HG02759 (cell line): ENCODE measurements around the gene FAM162A.

Experiments used
- ATAC-seq: cut with Tn5 transposase; IDR thresholded peaks from one replicate; pipeline ENCODE4 v1.9.1; 2021; ENCODE audit warnings: mild to moderate bottlenecking, moderate library complexity; ENCODE audit not compliant: unreplicated experiment

The FAM162A gene

DNA sequence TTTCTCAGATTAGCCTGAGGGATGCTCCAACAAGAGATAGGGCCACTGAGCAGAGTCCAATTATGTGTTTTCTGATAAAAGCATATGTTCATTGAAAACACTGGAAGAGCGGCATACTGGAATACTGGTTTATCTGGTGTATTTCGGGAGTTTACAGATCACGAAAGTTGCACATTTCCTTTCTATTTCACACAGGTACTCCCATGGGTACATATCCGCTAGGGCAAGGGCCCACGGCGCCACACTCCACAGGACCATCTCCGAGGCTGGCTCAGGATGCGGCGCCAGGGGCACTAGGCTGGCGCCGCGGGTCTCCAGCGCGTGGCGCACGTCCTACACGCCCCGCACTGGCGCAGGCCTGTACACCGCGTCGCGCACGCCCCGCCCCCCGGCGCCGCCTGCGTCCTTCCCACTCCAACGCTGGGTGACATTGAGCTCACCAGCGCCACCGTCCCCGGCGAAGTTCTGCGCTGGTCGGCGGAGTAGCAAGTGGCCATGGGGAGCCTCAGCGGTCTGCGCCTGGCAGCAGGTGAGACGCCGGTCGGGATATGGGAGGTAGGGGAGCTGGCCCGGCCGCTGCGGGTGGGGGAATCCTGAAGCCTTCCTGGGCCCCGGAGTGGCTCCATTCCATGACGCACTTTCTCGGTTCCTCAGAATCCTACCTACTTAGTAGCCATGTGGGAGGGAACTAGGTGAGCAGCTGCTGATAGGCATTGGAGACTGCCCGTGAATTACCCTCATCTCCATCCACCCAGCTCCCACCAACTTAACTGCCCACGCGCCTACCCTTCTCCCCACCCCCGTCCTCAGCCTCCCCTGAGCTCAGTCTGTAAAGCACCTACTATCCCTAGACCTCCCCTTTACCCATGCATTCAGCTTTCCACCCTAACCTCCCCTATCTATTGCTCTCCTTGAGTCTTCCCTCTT, at the start of gene FAM162A:
TSS of gene FAM162A (plus strand) at position 412 of the 927 bp plus-strand sequence. CDS start at position 496, 84 bp downstream.
- ATAC-seq = peak; percentile 94

GRCh38 chr3:122342803-122343202, 41.2 kb upstream of the FAM162A start:
- no peak for ATAC-seq

- ATAC-seq = no peak
Measured at GRCh38 chr3:122343654-122344053, 40.3 kb upstream of the FAM162A start.

DNA sequence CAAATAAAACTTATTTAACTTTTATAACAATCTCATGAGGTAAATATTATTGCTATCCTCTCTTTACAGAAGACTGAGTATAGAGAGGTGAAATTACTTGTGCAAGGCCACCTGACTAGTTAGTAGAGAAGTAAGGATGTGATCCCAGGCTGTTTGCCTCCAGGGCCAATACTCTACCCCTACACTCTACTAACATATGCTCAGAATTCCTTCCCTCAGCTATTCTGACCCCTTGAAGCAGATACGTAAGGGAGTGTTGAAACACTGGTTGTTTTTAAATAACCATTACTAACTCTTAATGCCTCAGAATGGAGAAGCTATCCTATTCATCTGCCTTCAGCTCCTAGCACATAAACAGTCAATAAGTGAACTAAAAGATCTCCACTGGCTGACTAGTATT, 34.8 kb upstream of the FAM162A start:
- ATAC-seq = no peak

DNA sequence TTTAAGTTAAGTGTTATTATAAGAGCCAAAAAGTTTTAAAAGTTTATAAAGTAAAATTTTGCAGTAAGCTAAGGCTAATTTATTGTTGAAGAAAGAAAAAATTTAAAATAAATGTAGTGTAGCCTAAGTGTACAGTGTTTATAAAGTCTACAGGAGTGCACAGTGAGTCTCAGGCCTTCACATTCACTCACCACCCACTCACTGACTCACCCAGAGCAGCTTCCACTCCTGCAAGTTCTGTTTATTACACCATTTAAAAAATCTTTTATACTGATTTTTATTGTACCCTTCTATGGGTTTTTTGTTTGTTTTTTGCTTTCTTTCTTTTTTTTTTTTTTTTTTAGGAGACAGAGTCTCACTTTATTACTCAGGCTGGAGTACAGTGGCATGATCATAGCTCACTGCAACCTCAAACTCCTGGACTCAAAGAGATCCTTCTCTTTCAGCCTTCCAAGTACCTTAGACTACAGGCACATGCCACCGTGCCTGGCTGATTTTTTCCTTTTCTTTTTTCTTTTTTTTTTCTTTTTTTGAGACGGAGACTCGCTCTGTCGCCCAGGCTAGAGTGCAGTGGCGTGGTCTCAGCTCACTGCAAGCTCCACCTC, 33.1 kb upstream of the FAM162A start:
- no peak for ATAC-seq

GRCh38 chr3:122351612-122352011, 32.4 kb upstream of the FAM162A start:
- ATAC-seq = no peak

DNA sequence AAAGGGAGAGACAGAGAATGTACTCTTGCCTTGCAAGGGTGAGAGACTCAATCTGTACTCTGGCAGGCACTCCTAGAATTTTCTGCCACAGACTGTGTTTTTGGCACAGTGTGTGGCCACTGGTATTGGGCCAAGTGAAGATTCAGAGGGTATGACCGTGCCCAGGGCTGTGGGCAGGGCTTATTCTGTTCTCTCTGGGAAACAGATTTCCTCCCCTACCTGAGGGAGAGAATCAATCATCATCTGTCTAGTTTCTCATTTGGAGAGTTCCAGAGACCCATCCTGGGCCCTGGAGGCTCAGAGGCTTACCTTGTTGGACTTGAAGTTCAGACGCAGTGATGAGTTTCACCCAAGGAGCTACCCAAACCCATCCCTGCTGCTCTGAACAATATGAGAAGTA, 30.8 kb upstream of the FAM162A start:
- ATAC-seq = no peak

GRCh38 chr3:122353893-122354401, 30.0 kb upstream of the FAM162A start:
- no peak for ATAC-seq

- ATAC-seq = no peak
Measured at GRCh38 chr3:122355612-122356011, 28.4 kb upstream of the FAM162A start.

DNA sequence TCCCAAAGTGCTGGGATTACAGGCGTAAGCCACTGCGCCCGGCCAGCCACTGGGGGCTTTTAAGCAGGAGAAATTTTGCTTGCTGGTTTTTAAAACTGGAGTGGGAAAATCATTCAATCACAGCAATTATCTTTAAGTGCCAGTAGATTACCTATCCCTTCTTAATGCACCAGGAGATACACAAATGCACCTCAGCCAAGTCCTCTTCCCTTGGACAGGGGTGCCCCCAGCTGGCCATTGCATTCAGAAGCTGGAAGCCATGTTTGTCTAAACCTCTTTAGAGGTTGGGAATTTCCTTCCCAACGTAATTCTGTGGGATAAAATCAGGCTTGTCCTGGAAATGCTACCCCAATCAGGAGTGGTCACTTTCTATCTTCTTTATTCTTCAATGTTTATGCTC, 27.6 kb upstream of the FAM162A start:
- ATAC-seq = peak; percentile 44

GRCh38 chr3:122357828-122358702, 25.9 kb upstream of the FAM162A start:
- ATAC-seq = no peak

DNA sequence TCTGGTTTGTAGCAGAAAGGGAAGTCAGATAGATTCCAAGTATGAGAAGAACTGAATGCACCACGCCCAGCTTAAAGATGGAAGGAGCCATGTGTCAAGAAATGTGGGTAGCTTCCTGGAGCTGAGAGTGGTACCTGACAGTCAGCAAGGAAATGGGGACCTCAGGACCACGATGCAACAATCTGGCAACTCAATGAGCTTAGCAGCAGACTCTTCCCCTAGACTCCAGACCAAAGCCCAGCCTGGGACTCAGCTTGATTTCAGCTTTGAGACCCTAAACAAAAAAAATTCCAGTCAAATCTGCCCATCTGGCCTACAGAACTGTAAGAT, 25.3 kb upstream of the FAM162A start:
- ATAC-seq = no peak

GRCh38 chr3:122362026-122362425, 22.0 kb upstream of the FAM162A start:
- no peak for ATAC-seq

- ATAC-seq = no peak
Measured at GRCh38 chr3:122364490-122364889, 19.5 kb upstream of the FAM162A start.

DNA sequence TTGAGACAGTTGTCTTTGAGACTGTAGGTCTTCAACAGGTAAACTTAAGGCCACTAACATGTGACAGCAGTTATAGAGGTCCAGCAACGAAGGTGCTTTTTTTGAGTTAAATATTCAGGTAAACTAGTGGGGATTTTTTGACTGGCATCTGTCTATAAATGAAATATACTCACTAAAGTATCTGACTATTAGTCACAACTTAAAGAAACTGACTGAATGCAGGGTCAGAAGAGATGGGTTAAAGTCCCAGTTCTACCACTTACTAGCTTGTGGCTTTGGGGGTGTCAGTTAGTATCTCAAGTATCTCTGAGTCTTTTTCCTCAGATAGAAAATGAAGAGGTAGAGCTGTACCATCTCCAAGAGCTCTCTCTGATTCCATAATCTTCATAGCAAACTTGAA, 18.9 kb upstream of the FAM162A start:
- peak; percentile 69 for ATAC-seq

DNA sequence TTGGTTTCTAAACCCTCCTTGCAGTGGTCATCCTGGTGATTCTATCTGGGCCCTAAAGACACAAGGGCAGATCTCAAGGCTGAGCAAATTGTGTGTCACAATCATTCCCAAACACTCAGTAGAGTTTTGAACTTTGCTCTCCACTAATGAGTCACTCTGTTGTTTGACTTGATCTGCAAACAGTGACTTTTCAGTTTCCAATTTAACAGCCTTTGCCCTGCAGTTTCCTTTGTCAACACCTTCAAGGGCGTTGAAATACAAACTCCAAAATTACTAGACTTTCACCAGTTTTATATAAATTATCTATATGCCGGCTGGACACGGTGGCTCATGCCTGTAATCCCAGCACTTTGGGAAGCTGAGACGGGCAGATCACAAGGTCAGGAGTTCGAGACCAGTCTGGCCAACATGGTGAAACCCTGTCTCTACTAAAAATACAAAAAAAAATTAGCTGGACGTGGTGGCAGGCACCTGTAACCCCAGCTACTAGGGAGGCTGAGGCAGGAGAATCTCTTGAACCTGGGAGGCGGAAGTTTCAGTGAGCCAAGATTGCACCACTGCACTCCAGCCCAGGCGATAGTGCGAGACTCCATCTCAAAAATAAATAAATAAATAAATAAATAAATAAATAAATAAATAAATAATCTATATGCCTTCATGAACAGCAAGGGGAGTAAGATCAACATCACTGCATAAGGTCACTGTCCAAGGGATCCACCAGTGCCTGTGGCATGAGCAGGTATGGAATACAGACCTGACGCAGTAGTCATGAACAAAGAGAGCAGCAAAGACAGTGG, 18.2 kb upstream of the FAM162A start:
- ATAC-seq = peak; percentile 89

DNA sequence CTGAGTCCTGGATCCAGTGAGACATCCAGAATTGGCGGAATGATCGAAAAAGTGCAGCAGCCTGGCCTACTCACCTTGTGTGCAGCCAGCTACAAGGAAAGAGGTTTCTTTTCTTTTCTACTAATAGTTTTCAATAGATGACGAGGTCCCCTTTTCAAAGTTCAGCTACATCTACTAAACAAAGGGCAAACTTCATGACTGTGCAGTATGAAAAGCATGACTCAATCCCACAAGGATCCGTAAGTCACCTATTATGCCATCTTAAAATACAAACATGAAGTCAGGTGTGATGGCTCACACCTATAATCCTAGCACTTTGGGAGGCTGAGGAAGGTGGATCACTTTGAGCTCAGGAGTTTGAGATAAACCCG, 17.6 kb upstream of the FAM162A start:
- no peak for ATAC-seq

DNA sequence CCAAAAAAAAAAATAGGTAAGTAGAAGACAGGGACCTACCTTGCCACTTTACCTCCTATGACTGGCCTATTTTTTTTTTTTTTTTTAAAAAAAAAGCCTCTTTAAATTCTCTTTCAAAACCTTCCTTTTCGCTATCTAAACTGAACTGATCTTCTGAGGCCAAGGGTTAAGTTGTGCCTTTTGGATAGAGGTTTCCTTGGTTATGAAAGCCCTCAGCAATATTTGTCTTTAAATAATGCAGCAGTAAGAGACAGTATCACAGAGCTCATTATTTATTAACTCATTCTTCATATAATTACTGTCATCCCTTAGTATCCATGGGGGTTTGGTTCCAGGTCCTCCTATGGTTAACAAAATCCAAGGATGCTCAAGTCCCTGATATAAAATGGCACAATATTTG, 9.9 kb upstream of the FAM162A start:
- ATAC-seq = no peak

GRCh38 chr3:122377975-122378374, 6.0 kb upstream of the FAM162A start:
- no peak for ATAC-seq

GRCh38 chr3:122382888-122383666, 905 bp upstream of the FAM162A start, which contains the start of gene MIX23:
Gene MIX23 (minus strand): TSS chr3:122383231. CDS start chr3:122383224, 7 bp downstream.
- ATAC-seq = peak; percentile 41
